HUES48 (cell line): Measurements from ENCODE around the gene SPDYE1.
"Not testable (repeated sequence)": the region's sequence is repeated elsewhere in the genome, so short reads cannot be mapped to it uniquely, and the experiment has no call there.

Experiments
- H3K27ac ChIP-seq: one replicate; pipeline ENCODE4 v1.7.0; 2013; ENCODE audit warnings: low read depth, low read length, inconsistent platforms
- H3K27me3 ChIP-seq: 2 replicates; pipeline ENCODE4 v1.6.1; 2013; ENCODE audit warnings: mild to moderate bottlenecking, low read length; ENCODE audit not compliant: control insufficient read depth, insufficient read depth
- H3K36me3 ChIP-seq: 2 replicates; pipeline ENCODE4 v1.6.1; 2013; ENCODE audit warnings: low read length; ENCODE audit not compliant: control insufficient read depth, insufficient read depth
- H3K4me1 ChIP-seq: 2 replicates; pipeline ENCODE4 v1.6.1; 2013; ENCODE audit warnings: mild to moderate bottlenecking, low read length; ENCODE audit not compliant: control insufficient read depth, insufficient read depth
- H3K4me3 ChIP-seq: 2 replicates; pipeline ENCODE4 v1.5.1; 2013; ENCODE audit warnings: mild to moderate bottlenecking, low read depth, low read length
- H3K9ac ChIP-seq: 2 replicates; pipeline ENCODE4 v1.6.1; 2013; ENCODE audit warnings: mild to moderate bottlenecking, low read depth, low read length, moderate library complexity
- H3K9me3 ChIP-seq: 2 replicates; pipeline ENCODE4 v1.6.1; 2013; ENCODE audit warnings: low read length; ENCODE audit not compliant: control insufficient read depth, insufficient read depth

SPDYE1 gene, protein sequence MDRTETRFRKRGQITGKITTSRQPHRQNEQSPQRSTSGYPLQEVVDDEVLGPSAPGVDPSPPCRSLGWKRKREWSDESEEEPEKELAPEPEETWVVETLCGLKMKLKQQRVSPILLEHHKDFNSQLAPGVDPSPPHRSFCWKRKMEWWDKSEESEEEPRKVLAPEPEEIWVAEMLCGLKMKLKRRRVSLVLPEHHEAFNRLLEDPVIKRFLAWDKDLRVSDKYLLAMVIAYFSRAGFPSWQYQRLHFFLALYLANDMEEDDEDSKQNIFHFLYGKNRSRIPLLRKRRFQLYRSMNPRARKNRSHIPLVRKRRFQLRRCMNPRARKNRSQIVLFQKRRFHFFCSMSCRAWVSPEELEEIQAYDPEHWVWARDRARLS

DNA sequence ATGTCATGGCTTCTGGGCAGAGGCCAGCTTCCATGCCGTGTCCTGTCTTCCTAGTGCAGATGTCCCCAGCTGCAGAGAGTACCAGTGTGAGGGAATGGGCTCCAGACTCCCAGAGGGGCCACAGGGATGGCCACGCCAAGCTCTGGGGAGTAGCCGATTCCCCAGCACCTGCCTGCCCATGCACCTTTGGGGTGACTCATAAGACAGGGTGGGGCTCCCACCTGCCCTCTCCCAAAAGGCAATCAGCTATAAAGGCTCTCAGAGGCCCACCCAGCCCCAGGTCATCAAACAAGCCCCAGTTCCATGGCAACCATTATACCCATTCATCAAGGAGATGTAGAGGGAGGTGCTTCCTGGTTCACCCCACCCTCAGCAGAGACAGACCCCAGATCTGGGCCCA lies at the start of gene SPDYE1:
Gene SPDYE1 (plus strand): TSS at position 366 of the 400 bp plus-strand sequence. CDS start 2,053 bp downstream, outside the sequence.
- H3K27me3 ChIP-seq, H3K27ac ChIP-seq, H3K9ac ChIP-seq, H3K4me3 ChIP-seq, H3K36me3 ChIP-seq, H3K4me1 ChIP-seq, H3K9me3 ChIP-seq: not testable (repeated sequence)

DNA sequence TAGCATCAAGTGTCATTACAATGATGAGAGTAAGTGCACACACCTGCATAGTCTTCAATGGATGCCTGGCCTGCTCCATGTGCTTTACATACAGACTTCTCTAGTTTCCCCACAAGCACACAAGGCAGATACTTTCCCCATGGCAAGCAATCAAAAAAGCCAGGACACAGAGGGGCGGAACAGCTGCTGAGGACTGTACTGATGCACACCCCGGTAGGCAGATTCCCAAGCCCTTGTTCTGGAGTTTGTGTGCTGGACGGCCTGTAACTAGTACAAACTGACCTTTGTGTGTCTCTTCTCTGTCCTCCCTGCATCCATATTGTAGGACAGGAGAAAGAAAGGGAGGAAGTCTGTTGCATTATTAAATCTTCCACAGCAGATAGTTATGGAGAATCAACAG lies 45.7 kb upstream of the SPDYE1 start:
- Histone ChIP-seq H3K9me3 (no peaks in the 10 kb centered on the region), H3K4me1 (no peaks in the 10 kb centered on the region), H3K9ac (no peak overlapping the region), H3K4me3 (no peak overlapping the region), H3K36me3 (no peaks in the 10 kb centered on the region), H3K27ac (no peak overlapping the region), H3K27me3 (no peaks in the 10 kb centered on the region)

DNA sequence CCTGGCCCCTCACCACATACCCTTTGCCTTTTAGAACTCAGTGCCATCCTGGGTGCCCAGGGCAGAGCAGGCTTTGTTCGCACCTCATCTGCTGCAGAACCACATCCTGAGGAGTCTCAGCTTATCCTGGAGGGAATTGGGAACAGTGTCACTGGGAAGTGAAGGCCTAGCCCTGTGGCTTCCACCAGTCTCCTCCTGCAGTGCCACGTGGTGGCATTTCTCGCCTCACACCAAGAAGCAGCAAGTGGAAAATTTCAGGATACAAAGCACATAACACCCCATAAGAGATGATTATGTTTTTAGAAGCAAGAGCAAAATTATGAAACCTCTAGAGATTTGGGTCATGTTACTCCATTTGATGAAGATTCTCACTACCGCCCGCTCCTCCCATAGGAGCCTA lies 44.6 kb upstream of the SPDYE1 start:
- Histone ChIP-seq H3K27me3 (no peaks in the 10 kb centered on the region), H3K9ac (no peak overlapping the region), H3K36me3 (no peaks in the 10 kb centered on the region), H3K27ac (no peak overlapping the region), H3K4me3 (no peak overlapping the region), H3K4me1 (no peaks in the 10 kb centered on the region), H3K9me3 (no peaks in the 10 kb centered on the region)

DNA sequence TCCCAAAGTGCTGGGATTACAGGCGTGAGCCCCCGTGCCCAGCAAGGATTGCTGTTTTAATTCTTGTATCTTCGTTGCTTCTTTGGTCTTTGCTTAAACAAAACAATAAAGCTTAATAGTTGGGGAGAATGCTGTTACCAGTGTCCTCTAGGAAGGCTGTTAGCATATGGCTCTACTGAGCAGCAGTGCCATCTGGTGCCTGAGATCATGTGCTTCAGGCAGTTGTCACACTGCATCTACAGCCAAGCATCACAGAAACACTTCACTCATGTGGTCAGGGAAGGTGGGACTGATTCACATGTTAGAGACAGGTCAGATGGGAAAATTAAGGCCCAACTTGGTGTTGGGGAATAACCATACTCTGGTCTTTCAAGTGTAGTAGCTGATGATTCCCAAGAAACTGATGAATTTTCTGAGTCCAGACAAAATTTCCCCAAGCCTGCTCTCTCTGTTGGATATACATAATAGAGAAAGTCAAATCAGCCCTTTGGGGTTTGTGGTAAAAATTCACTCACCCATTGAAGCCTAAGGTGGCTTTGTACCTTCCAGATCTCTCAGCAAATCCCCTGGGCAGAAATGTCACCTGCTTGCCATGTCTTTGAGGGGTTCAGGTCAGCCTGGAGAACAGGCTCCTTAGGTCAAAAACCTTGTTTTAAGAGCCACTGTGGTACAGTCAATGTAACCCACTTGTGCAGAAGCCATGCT lies 43.0 kb upstream of the SPDYE1 start:
- Histone ChIP-seq H3K9ac (no peak overlapping the region), H3K9me3 (no peaks in the 10 kb centered on the region), H3K27me3 (no peaks in the 10 kb centered on the region), H3K36me3 (no peaks in the 10 kb centered on the region), H3K27ac (no peak overlapping the region), H3K4me3 (no peak overlapping the region), H3K4me1 (no peaks in the 10 kb centered on the region)

DNA sequence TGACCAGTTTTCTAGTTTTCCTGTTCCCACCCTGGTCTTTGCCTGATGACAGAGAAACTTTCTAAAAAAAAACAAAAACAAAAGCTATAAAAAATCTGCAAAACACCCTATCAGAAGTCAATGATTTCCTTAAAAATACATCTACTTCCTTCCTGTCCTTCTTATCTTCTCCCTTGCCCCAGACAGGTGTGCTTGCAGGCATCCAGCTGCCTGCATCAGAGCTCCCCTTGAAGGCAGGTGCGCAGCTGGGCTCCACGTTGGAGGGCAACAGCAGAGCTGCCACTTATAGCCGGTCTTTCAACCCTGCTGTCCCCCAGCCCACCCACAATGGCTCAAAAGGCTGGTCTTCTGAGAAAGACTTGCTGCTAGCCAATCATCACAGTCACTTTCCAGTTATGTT lies 41.7 kb upstream of the SPDYE1 start:
- Histone ChIP-seq H3K4me1 (no peaks in the 10 kb centered on the region), H3K9ac (no peak overlapping the region), H3K9me3 (no peaks in the 10 kb centered on the region), H3K4me3 (no peak overlapping the region), H3K27ac (no peak overlapping the region), H3K36me3 (no peaks in the 10 kb centered on the region), H3K27me3 (no peaks in the 10 kb centered on the region)

DNA sequence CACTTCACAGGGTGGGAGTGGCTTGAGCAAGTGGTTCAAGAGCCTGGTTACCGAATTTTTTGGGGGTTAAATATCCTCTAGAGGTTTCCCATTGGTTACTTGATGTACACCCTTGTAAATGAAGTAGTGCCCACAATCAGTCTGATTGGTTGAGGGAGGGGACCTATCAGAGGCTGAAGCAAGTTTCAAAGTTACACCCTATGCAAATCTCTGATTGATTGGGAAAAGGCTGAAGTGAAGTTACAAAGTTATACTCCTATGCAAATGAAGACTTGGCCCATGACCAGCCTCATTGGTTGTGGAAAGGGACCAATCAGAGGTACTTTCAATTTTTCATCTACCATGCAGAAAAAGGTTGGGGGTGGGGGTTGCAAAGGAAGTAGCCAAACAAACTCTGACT lies 36.8 kb upstream of the SPDYE1 start:
- Histone ChIP-seq H3K36me3 (no peaks in the 10 kb centered on the region), H3K27ac (no peak overlapping the region), H3K9me3 (no peaks in the 10 kb centered on the region), H3K27me3 (no peaks in the 10 kb centered on the region), H3K4me3 (no peak overlapping the region), H3K9ac (no peak overlapping the region), H3K4me1 (no peaks in the 10 kb centered on the region)

DNA sequence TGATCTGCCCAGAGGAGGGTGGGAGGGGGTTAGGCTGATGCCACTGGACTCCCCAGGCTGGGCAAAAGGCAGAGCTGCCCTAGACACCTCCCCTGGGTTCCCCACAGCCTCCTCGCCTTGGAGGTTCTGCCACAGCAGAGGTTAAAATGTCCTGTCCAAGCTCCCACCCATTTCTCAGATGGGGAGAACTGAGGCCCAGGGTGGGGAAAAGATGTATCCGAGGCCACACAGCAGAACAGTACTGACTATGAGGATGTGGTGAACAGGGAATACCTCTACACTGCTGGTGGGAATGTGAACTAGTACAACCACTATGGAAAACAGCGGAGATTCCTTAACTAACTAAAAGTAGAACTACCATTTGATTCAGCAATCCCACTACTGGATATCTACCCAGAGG lies 31.3 kb upstream of the SPDYE1 start:
- H3K27ac ChIP-seq, H3K36me3 ChIP-seq, H3K9me3 ChIP-seq, H3K4me1 ChIP-seq, H3K4me3 ChIP-seq, H3K27me3 ChIP-seq, H3K9ac ChIP-seq: not testable (repeated sequence)

DNA sequence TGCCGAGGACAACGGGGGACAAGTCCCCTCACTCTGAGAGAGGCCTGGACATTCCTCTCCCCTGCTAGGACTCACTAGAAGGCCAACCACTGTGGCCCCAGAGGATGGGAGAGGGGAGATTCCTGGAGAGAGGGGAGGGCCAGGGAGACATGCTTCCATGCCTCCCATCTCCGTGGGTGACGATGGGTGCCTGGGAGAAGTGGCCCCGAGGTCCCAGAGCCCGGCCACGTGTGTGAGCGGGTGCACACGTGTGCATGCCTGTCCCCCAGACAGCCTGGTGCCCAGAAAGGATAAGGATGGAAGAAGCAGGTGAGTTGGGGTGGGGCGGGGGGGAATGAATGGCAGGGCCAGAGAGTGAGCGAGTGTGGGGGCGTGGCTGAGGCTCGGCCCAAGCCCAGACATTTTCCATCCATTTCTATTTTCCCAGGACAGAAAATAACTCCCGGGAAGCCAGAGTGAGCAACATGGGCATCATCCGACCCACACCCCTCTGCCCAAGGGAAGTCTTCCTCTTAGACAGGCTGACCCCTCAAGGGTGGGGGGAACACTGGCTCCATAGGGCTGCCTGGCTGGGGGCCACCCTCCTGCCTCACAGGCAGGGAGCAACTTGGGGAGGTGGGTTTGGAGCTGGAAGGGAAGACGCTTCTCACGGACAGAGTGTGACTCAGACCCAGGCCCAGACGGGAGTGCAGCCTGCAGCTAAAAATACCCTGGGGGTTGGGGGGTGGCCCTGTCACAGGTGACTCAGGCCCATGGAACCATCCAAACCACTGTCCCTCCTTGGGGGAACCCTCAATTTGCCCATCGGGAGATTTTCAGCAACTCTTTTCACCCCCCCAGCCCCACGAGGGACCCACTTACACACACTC lies 29.3 kb upstream of the SPDYE1 start:
- not testable (repeated sequence) for H3K9me3 ChIP-seq, H3K36me3 ChIP-seq, H3K4me3 ChIP-seq, H3K27ac ChIP-seq, H3K9ac ChIP-seq, H3K27me3 ChIP-seq, H3K4me1 ChIP-seq

DNA sequence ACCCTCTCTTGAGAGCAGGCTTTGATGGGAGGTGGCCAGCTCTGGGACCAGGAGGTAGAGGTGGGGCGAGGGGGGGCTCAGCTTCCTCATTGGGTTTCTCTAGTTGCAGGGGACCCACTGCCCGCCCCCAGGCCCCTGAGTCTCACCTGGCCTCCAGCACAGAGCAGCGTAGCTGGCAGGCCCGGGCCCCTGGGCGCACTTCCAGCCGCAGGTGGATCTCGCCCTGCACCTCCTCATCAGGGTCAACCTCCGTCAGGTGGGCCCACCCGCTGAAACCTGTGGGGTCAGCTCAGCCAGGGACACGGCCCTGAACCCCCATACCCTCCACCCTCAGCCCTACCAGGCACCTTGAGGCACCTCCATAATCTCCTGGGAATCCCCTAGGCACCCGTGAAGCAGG lies 28.1 kb upstream of the SPDYE1 start:
- not testable (repeated sequence) for H3K27ac ChIP-seq, H3K27me3 ChIP-seq, H3K4me1 ChIP-seq, H3K9me3 ChIP-seq, H3K4me3 ChIP-seq, H3K9ac ChIP-seq, H3K36me3 ChIP-seq

DNA sequence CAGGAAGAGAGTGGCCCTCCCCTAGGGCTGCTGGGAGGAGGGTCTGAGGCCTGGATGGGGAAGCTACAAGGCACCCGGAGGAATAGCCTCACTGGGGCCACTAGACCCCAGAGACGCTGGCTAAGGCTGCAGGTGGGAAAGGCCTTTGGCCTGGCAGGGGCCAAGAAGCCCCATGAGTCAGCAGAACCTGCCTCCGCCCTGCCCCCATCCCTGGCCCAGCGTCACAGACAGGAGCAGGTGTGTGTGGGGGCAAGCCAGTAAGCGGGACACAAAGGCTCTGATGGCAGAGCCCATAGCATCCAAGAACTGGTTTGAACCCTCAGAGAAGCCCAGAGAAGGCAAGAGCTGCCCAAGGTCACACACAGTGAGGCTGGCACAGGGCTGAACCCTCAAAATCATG lies 27.0 kb upstream of the SPDYE1 start:
- not testable (repeated sequence) for H3K9me3 ChIP-seq, H3K27me3 ChIP-seq, H3K27ac ChIP-seq, H3K36me3 ChIP-seq, H3K4me1 ChIP-seq, H3K9ac ChIP-seq, H3K4me3 ChIP-seq

DNA sequence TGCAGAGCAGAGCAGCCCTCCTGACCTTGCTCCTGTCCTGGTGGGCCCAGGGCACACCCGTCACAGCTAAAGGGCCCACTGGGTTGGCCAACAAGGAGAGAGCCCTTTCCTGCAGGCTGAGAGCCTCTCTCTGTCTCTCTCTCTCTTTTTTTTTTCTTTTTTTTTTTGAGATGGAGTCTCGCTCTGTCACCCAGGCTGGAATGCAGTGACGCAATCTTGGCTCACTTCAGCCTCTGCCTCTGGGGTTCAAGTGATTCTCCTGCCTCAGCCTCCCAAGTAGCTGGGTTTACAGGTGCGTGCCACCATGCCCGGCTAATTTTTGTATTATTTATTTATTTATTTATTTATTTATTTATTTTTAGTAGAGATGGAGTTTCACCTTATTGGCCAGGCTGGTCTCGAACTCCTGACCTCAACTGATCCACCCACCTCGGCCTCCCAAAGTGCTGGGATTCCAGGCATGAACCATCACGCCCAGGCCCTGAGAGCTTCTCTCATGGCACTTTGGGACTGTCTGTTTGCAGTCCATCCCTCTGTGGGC lies 23.6 kb upstream of the SPDYE1 start:
- not testable (repeated sequence) for H3K27me3 ChIP-seq, H3K9me3 ChIP-seq, H3K36me3 ChIP-seq, H3K4me1 ChIP-seq, H3K9ac ChIP-seq, H3K27ac ChIP-seq, H3K4me3 ChIP-seq
